Neural cell (in vitro differentiated cells): ENCODE measurements around the gene PIK3R1. TPM values are rescaled to one million over a fixed set of nuclear protein-coding genes. Genes with fewer than 3 reads are reported as not detected.

Experiments
- H2AFZ ChIP-seq: fragments of 200-600, 300-800 bp; sonication (generic), shearing (Covaris generic); 2 replicates; pipeline ENCODE4 v1.6.0; 2014; ENCODE audit warnings: low read depth, mild to moderate bottlenecking, antibody characterized with exemption, low read length, moderate library complexity
- H3F3A ChIP-seq: fragments of 200-600 bp; shearing (Covaris generic); 2 replicates; pipeline ENCODE4 v1.6.1; 2016; ENCODE audit warnings: mild to moderate bottlenecking, moderate library complexity, mixed read lengths, antibody characterized with exemption, low read length; ENCODE audit not compliant: insufficient read depth, poor library complexity, severe bottlenecking
- H3K27ac ChIP-seq: fragments of 200-600, 300-800 bp; sonication (generic), shearing (Covaris generic); 2 replicates; pipeline ENCODE4 v1.5.1; 2014; ENCODE audit warnings: mild to moderate bottlenecking, low read length, moderate library complexity
- H3K27me3 ChIP-seq: fragments of 300-800, 200-600 bp; sonication (generic), shearing (Covaris generic); 2 replicates; pipeline ENCODE4 v1.6.0; 2014; ENCODE audit warnings: mild to moderate bottlenecking, low read depth, low read length, moderate library complexity; ENCODE audit not compliant: insufficient read depth
- H3K36me3 ChIP-seq: fragments of 300-800, 200-600 bp; sonication (generic), shearing (Covaris generic); 2 replicates; pipeline ENCODE4 v1.5.1; 2014; ENCODE audit warnings: mild to moderate bottlenecking, antibody characterized with exemption, low read length, moderate library complexity; ENCODE audit not compliant: insufficient read depth
- H3K4me2 ChIP-seq: fragments of 300-800, 200-600 bp; sonication (generic), shearing (Covaris generic); 2 replicates; pipeline ENCODE4 v1.6.0; 2014; ENCODE audit warnings: mild to moderate bottlenecking, low read length
- H3K4me3 ChIP-seq: fragments of 300-800, 200-600 bp; sonication (generic), shearing (Covaris generic); 2 replicates; pipeline ENCODE4 v1.5.1; 2014; ENCODE audit warnings: mild to moderate bottlenecking, low read length, moderate library complexity
- H3K79me2 ChIP-seq: fragments of 200-600 bp; shearing (Covaris generic); replicated peaks from 2 replicates; pipeline ENCODE4 v1.6.0; 2014; ENCODE audit warnings: mild to moderate bottlenecking, low read length, moderate library complexity; ENCODE audit not compliant: insufficient read depth
- H3K9ac ChIP-seq: fragments of 300-800, 200-600 bp; sonication (generic), shearing (Covaris generic); 2 replicates; pipeline ENCODE4 v1.6.1; 2016; ENCODE audit warnings: mild to moderate bottlenecking, low read length, mixed read lengths
- H3K9me2 ChIP-seq: fragments of 200-600 bp; shearing (Covaris generic); 2 replicates; pipeline ENCODE4 v1.6.1; 2016; ENCODE audit warnings: mild to moderate bottlenecking, low read length, mixed read lengths; ENCODE audit not compliant: insufficient read depth
- H3K9me3 ChIP-seq: fragments of 200-600, 300-800 bp; sonication (generic), shearing (Covaris generic); 2 replicates; pipeline ENCODE4 v1.6.1; 2016; ENCODE audit warnings: mild to moderate bottlenecking, mixed run types, low read length, moderate library complexity, mixed read lengths
- H4K20me1 ChIP-seq: fragments of 200-600 bp; shearing (Covaris generic); 2 replicates; pipeline ENCODE4 v1.6.1; 2016; ENCODE audit warnings: mild to moderate bottlenecking, mixed run types; ENCODE audit not compliant: insufficient read depth
- CTCF ChIP-seq: fragments of 450-650 bp; IDR thresholded peaks from 2 replicates; pipeline ENCODE4 v1.5.1; 2014; ENCODE audit warnings: antibody characterized with exemption, mild to moderate bottlenecking, moderate library complexity; ENCODE audit not compliant: poor library complexity, severe bottlenecking
- EP300 ChIP-seq: fragments of 450-650 bp; conservative IDR thresholded peaks from 2 replicates; pipeline ENCODE4 v1.6.1; 2014; ENCODE audit warnings: antibody characterized with exemption, mild to moderate bottlenecking, moderate library complexity; ENCODE audit not compliant: poor library complexity, severe bottlenecking
- EZH2 ChIP-seq: fragments of 200-600, 300-800 bp; shearing (Covaris generic), sonication (generic); IDR thresholded peaks from 2 replicates; pipeline ENCODE4 v1.6.1; 2014; ENCODE audit warnings: antibody characterized with exemption, low read length, borderline replicate concordance, mild to moderate bottlenecking; ENCODE audit not compliant: insufficient read depth, poor library complexity, severe bottlenecking
- MXI1 ChIP-seq: fragments of 450-650 bp; conservative IDR thresholded peaks from 2 replicates; pipeline ENCODE4 v1.6.1; 2014; ENCODE audit warnings: antibody characterized with exemption, mild to moderate bottlenecking; ENCODE audit not compliant: poor library complexity, severe bottlenecking
- POLR2AphosphoS5 ChIP-seq: IDR thresholded peaks from 2 replicates; pipeline ENCODE4 v1.6.1; 2012
- RAD21 ChIP-seq: fragments of 450-650 bp; conservative IDR thresholded peaks from 2 replicates; pipeline ENCODE4 v1.6.1; 2014; ENCODE audit warnings: antibody characterized with exemption, mild to moderate bottlenecking, moderate library complexity
- REST ChIP-seq: IDR thresholded peaks from 2 replicates; pipeline ENCODE4 v1.6.1; 2012; ENCODE audit warnings: borderline replicate concordance
- SMC3 ChIP-seq: fragments of 450-650 bp; conservative IDR thresholded peaks from 2 replicates; pipeline ENCODE4 v1.6.1; 2014; ENCODE audit warnings: antibody characterized with exemption, mild to moderate bottlenecking, moderate library complexity; ENCODE audit not compliant: poor library complexity
- TAF1 ChIP-seq: IDR thresholded peaks from 2 replicates; pipeline ENCODE4 v1.6.1; 2012; ENCODE audit warnings: low read depth
- polyA plus RNA-seq: library from polyadenylated mRNA; depleted of rRNA; stranded (reverse); fragments of >200 nt; gene quantifications from 2 replicates; pipeline ENCODE4 v1.2.3, GENCODE V29; 2014

Gene PIK3R1
- polyA plus RNA-seq, 1 donor from 2014 or later: 41.9 TPM

GRCh38 chr5:68333649-68334552 is 118.3 kb downstream of the PIK3R1 start:
- Histone ChIP-seq H3K27me3 (no peaks in the 10 kb centered on the region), H3K4me2 (no peak overlapping the region), H3K36me3 (no peaks in the 10 kb centered on the region), H3K9ac (no peak overlapping the region), H3K4me3 (no peak overlapping the region), H3K79me2 (no peaks in the 10 kb centered on the region), H4K20me1 (no peaks in the 10 kb centered on the region), H3K9me2 (no peaks in the 10 kb centered on the region), H3K9me3 (no peaks in the 10 kb centered on the region), H3F3A (no peaks in the 10 kb centered on the region), H3K27ac (no peak overlapping the region), H2AFZ (no peak overlapping the region)
- TF ChIP-seq TAF1: no peak
- TF ChIP-seq REST: no peak
- TF ChIP-seq EZH2: no peak
- TF ChIP-seq CTCF: no peak
- no peak for TF ChIP-seq RAD21
- TF ChIP-seq SMC3: no peak
- no peak for TF ChIP-seq EP300

GRCh38 chr5:68334553-68334886 is 119.0 kb downstream of the PIK3R1 start:
- Histone ChIP-seq H3K4me3 (no peak overlapping the region), H3K9ac (no peak overlapping the region), H3K9me3 (no peaks in the 10 kb centered on the region), H3K27ac (no peak overlapping the region), H3K9me2 (no peaks in the 10 kb centered on the region), H3K4me2 (no peak overlapping the region), H2AFZ (no peak overlapping the region), H3K36me3 (no peaks in the 10 kb centered on the region), H3K79me2 (no peaks in the 10 kb centered on the region), H3F3A (no peaks in the 10 kb centered on the region), H4K20me1 (no peaks in the 10 kb centered on the region), H3K27me3 (no peaks in the 10 kb centered on the region)
- TF ChIP-seq TAF1 (no peak), RAD21 (no peak), POLR2AphosphoS5 (no peak), SMC3 (no peak), REST (no peak), MXI1 (no peak), EZH2 (no peak), EP300 (no peak), CTCF (no peak)
